Activated CD4-positive, alpha-beta T cell treated with anti-CD3 and anti-CD28 coated beads, Interleukin-2, amount 50 U/mL, for 48 hours (primary cell): ENCODE measurements around the gene MRNIP.
"Not testable (repeated sequence)": the region's sequence is repeated elsewhere in the genome, so short reads cannot be mapped to it uniquely, and the experiment has no call there.

ENCODE experiments used
- DNase-seq, 2 experiments: peaks; one replicate each; pipeline ENCODE4 v3.0.0-alpha.2; 2020

The MRNIP gene

DNA sequence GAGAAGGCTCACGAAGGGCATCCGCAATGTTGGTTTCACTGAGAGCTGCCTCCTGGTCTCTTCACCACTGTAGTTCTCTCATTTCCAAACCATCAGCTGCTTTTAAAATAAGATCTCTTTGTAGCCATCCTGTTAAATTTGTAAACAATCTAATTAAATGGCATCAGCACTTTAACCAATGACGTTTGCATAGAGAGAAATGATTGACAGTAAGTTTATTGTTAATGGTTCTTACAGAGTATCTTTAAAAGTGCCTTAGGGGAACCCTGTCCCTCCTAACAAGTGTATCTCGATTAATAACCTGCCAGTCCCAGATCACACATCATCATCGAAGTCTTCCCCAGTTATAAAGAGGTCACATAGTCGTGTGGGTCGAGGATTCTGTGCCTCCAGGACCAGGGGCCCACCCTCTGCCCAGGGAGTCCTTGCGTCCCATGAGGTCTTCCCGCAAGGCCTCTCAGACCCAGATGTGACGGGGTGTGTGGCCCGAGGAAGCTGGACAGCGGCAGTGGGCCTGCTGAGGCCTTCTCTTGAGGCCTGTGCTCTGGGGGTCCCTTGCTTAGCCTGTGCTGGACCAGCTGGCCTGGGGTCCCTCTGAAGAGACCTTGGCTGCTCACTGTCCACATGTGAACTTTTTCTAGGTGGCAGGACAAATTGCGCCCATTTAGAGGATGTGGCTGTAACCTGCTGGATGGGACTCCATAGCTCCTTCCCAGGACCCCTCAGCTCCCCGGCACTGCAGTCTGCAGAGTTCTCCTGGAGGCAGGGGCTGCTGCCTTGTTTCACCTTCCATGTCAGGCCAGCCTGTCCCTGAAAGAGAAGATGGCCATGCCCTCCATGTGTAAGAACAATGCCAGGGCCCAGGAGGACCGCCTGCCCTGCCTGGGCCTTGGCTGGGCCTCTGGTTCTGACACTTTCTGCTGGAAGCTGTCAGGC lies 21.3 kb downstream of the MRNIP start:
- no peak for DNase-seq

DNA sequence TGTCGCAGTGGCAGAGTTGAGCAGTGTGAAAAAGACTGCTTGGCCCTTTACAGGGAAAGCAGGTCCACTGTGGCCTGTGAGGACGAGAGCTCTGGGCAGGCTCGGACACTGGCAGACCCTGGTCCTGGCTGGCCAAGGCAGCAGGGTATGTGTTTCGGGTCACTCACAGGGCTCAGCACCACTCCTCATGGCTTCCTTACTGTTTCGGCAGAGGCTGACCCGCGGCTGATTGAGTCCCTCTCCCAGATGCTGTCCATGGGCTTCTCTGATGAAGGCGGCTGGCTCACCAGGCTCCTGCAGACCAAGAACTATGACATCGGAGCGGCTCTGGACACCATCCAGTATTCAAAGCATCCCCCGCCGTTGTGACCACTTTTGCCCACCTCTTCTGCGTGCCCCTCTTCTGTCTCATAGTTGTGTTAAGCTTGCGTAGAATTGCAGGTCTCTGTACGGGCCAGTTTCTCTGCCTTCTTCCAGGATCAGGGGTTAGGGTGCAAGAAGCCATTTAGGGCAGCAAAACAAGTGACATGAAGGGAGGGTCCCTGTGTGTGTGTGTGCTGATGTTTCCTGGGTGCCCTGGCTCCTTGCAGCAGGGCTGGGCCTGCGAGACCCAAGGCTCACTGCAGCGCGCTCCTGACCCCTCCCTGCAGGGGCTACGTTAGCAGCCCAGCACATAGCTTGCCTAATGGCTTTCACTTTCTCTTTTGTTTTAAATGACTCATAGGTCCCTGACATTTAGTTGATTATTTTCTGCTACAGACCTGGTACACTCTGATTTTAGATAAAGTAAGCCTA lies 22.2 kb downstream of the MRNIP start:
- peak; percentile 45 to 60 for DNase-seq

DNA sequence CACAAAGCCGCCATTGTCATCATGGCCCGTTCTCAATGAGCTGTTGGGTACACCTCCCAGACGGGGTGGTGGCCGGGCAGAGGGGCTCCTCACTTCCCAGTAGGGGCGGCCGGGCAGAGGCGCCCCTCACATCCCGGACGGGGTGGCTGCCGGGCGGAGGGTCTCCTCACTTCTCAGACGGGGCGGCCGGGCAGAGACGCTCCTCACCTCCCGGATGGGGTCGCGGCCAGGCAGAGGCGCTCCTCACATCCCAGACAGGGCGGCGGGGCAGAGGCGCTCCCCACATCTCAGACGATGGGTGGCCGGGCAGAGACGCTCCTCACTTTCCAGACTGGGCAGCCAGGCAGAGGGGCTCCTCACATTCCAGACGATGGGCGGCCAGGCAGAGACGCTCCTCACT lies 23.7 kb downstream of the MRNIP start:
- not testable (repeated sequence) for DNase-seq

DNA sequence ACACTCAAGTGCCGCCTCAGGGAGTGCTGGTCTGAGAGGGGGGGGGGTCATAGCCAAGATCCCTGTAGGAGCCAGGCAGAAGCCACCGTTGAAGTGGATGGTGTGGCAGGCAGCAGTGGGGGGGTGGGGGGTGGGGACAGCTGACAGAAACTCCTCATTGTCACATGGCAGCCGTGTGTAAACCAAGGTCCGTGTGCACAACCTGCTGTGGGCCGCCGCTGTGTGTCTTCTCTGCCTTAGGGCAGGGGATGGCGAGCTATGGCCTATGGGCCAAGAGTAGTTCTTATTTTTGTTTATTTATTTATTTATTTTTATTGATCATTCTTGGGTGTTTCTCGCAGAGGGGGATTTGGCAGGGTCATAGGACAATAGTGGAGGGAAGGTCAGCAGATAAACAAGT lies 24.5 kb downstream of the MRNIP start:
- DNase-seq, result no peak

DNA sequence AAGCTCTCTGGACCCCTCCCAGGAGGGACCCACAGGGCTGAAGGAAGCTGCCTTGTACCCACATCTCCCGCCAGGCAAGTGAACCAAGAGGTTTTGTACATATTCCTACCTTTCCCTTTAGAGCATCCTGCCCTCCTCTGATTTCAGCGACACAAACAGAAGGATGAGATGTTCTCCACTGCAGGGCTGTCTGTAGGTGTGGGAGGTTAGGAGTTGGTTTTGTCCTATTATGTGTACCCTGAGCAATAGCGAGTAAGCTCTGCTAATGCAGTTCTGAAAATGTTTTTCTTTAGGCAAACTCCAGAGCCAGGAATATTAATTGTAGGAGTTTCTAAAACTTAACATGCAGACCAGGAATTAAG lies 24.9 kb downstream of the MRNIP start:
- DNase-seq, result no peak

DNA sequence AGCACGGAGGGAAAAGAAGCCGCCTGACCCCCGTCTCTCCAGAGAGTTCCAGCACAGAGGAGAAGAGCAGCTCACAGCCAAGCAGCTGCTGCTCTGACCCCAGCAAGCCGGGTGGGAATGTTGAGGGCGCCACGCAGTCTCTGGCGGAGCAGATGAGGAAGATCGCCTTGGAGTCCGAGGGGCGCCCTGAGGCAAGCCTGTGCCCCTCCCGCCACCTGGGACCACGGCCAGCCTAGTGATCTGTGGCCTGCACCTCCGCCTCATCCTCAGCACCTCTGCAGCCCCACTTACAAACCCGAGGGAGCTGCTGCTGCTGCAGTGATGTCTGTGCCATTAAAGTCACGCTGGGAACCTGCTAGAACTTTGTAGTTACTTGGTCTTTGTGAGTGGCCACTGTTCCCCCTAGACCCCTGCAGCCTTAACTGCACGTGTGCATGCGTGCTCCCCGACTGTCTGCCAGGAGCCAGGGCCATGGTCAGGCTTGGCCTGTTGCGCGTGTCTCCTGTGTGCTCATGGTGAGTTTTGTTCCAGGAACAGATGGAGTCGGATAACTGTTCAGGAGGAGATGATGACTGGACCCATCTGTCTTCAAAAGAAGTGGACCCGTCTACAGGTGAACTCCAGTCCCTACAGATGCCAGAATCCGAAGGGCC lies 25.4 kb downstream of the MRNIP start:
- no peak for DNase-seq

DNA sequence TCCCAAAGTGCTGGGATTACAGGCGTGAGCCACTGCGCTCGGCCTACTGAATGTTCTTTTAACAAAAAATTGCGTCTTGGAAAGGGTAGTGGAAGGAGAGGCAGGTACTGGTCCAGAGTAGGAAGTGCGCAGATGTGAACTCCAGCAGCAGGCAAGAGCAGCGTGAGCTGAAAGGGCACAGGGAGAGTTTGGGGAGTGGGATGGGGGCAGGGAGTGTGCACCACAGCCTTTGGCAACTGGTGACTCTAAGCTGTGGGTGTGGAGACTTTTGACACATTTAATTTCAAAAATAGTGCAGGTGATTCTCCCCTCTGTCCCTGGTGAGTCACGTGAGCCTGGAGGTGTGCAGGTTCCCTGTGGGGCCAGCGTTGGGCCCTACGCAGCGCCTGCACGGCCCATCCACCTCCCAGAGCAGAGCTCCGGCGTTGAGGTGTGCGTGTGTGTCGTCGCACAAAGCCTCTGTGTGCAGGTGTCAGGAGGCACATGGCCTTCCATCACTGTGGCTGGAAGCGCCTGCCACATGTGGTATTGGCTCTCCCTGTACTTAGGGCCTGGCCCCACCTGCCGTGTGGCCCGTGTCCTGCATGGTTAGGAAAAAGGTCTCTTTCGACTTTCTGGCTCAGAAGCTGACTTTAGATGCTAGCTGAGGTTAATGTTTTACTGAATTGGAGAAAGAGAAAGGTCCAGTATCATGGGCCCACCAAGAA lies 26.4 kb downstream of the MRNIP start:
- no peak for DNase-seq

DNA sequence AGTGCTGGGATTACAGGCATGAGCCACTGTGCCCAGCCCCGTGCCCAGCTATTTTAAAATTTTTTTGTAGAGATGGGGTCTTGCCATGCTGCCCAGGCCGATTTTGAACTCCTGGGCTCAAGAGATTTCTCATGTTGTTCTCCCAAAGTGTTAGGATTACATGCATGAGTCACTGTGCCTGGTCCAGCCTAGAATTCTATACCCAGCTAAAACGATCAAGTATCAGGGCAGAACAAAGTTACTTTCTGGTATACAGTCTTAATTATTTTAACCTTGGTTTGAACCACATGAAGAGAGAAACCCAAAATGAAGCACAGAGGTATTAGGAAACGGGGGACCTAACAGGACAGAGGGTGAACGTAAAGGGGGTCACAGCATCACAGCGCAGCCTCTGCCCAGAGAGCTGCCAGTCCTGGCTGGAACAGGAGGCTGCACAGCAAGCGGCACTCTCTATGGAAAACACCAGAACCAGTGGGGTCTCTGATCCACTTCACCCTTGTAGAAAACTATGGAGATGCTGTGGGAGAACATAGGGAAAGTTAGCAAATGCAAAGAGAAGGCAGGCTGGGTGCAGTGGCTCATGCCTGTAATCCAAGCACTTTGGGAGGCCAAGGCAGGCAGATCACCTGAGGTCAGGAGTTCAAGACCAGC lies 27.7 kb downstream of the MRNIP start:
- no peak for DNase-seq

DNA sequence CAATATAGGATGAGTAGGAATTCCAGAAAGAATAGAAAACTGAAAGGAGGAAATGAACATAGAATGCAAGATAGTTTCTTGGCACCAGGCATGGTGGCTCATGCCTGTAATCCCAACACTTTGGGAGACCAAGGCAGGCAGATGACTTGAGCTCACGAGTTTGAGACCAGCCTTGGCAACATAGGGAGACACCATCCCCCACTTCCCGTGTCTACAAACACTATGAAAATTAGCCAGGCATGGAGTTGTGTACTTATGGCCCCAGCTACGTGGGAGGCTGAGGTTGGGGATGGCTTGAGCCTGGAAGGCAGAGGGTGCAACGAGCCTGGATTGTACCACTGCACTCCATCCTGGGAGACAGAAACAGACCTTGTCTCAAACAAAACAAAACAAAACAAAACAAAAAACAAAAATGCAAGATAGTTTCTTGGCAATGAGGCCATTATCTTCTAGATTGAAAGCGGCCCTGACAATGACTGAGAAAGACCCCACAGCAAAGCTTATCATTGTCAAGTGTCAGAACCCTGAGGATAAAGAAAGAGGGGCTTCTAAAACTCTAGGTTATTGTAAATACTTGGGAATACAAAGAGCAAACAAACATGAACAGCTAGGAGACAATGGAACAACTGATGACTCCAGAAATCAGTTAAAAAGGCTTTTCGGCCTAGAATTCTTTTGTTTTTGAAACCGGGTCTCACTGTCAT lies 28.7 kb downstream of the MRNIP start:
- no peak for DNase-seq

DNA sequence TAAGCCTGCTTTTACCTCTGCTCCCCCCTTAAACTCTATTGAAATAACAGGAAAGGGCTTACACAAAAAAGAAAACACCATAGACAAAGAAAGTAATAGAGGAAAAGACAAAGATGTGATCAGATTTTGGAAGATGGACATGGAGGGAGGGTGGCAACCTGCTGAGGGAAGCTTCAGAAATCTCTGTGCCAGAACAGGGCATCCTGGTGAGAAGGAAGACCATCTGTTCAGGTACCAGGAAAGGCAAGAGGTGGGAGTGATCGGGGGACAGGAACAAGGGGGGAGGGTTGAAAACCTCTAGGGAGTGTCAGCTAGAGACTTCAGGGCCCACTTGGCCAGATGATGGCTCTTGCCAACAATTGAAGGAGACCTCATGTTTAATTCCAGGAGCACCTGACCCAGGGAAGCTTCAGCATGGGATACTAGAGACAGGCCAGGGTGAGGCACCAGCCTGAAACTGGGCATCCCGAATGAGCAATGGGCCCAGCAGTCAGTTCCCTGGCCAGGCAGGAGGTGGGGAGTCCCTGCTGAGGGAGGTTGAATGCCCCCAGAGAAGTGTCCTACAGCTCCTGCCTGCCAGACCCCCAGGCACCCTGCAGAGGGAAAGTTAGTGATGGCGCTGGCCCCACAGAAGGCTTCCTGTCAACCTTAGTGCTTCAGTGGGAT lies 29.7 kb downstream of the MRNIP start:
- DNase-seq, result no peak

DNA sequence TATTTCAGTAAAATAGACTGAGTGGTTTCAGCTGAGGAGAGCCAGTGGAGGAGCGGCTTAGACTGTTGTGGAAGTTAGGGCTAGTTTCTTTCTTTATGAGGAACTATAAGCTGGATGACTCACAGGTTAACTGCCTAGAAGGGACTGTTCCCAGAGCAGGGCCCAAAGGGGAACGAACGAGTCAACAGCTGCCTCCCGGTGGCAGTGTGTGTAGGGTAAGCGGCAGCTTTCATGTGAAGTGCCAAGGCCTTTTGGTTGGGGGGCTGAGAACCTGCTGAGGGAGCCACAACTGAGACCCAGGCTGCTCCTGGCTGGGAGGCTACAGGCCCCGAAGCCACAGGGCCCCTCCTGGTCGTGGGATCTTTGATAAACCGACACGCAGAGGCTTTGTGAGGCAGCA lies 30.9 kb downstream of the MRNIP start:
- DNase-seq, result peak; percentile 63 to 67

DNA sequence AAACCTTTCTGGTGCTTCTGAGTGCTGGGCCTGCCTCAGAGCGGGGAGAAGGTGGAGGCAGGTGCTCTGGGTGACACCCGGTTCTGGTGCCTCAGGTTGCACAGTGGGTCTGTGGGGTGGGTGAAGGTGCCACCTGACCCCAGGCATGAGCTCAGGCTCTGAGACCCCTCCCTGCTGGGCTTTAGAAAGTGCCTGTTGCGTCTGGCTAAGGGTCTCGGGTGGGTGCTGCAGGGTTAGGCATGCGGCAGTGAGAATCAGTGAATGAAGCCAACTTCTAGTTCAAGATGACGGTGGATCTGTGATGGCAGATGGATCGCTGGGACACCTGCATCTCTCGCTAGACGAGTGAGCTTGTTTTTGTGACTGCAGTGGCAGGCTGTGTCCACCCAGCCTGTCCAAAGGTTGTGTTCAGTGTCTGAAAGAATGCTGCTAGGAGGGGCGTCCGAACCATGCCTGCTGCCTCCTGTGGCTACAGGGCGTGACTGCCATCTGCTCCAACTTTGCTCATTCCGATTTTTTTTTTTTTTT lies 32.9 kb downstream of the MRNIP start:
- DNase-seq, result no peak

DNA sequence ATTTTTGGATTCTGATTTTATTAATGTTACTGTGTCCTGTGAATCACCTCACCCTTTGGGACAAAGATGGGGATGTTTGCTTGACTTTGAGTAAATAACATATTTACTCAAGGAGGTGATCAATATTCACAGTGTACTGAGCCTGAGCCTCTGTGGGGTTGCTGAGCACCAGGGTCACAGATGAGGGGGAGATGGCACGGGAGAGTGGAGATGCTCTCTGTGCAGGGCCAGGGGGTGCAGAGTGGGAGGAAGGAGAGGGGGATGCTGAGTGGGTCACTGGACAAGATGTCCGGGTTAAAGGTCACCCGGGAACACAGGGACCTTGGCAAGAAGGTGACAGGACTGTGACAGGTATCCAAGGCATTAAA lies 33.9 kb downstream of the MRNIP start:
- DNase-seq, result no peak

DNA sequence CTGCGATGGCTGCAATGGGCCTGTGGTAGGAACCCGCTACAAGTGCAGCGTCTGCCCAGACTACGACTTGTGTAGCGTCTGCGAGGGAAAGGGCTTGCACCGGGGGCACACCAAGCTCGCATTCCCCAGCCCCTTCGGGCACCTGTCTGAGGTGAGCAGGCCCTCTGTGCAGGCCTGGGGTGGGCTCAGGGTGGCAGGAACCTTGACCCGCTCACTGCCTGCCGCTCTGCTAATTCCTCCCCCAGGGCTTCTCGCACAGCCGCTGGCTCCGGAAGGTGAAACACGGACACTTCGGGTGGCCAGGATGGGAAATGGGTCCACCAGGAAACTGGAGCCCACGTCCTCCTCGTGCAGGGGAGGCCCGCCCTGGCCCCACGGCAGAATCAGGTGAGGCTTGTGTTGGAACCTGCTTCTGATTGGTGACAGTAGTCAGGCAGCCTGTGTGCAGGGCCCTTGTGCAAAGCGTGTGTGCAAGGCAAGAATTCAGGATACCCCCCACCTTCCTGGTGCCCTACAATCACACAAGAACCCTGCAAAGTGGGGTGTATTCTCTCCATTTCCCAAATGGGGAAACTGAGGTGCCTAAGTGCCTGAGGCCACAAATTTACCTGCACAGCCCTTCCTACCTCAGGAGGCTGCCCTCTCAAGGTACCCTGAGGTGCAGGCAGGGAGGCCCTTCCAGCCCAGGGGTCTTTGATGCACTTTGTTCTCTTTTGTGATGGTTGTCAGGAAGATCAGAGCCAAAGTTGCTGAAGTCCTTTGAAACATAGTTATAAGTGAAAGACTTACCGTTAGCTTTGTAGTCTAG lies 34.5 kb downstream of the MRNIP start:
- no peak for DNase-seq

DNA sequence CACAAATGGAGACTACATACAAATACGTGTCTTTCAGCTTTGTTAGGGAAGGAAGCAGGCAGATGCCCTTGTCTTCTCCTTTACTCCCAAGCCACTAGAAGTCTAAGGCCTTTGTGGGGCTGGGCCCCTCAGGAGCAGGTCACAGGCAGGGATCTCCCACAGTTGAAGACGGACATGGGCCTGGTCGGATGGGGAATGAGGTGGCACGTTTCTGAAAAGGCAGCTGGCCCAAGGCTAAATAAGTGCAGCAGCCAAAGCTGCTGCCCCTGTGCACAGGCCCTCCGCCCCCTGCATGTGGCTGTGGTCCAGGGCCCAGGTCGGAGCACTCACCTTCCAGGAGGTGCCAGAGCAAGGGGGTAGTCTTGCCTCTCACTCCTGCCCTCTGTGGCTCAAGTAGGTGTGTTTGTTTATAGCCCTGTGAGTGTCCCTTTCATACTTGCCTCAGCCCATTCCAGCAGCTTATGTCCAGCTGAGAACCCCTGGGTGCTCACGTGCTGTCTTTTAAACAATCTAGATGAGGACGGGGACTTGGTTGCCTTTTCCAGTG lies 36.1 kb downstream of the MRNIP start:
- DNase-seq, result no peak

DNA sequence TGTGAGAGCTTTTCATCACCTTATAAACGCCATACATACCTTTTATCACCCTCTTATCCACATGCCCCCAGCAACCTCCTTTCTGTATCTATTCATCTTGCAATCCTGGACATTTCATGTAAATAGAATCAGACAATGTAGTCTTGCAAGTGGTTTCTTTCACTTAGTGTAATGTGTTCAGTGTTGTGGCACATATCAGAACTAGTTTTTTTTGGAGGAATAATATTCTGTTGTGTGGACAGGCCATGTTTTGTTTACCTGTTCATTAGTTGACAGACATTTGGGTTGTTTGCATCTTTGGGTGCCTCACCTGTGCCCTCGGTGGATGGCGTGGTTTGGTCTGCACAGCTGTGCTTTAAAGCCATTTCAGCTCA lies 36.6 kb downstream of the MRNIP start:
- no peak for DNase-seq

DNA sequence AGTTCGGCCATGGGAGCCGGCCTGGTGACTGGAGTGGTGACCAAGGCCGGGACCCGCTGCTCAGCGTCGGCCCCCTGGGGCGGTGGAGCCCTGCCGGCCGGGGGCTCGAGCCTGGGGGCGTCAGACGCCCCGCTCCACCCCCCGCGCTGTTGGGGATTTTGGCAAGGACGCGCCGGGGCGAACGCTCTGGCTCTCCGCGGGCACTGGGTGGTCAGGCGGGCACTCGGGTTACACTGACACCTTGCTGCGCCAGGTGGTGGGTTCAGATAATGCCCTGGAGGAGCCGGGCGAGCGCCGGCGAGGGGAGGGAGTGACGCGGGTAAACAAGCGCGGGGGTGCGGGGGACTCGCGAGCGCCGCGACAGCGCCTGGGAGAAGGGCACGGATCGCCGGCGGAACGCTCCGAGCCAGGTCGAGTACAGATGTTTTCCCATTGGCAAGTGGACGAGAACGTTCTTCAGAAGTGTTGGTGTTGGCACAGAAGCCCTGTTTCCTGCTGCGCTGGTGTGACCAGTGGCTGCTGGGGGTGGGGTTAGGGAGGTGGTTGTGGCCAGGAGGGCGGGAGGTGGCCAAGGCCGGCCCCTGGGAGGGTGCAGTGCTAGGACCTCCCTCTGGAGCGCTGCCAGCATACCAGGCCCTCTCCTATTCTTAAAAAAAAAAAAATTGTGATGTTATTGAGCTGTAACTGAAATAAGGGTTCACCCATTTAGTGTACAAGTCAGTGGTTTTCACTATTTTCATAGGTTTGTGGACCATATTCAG lies 37.1 kb downstream of the MRNIP start:
- DNase-seq, result peak; percentile 88 to 92

DNA sequence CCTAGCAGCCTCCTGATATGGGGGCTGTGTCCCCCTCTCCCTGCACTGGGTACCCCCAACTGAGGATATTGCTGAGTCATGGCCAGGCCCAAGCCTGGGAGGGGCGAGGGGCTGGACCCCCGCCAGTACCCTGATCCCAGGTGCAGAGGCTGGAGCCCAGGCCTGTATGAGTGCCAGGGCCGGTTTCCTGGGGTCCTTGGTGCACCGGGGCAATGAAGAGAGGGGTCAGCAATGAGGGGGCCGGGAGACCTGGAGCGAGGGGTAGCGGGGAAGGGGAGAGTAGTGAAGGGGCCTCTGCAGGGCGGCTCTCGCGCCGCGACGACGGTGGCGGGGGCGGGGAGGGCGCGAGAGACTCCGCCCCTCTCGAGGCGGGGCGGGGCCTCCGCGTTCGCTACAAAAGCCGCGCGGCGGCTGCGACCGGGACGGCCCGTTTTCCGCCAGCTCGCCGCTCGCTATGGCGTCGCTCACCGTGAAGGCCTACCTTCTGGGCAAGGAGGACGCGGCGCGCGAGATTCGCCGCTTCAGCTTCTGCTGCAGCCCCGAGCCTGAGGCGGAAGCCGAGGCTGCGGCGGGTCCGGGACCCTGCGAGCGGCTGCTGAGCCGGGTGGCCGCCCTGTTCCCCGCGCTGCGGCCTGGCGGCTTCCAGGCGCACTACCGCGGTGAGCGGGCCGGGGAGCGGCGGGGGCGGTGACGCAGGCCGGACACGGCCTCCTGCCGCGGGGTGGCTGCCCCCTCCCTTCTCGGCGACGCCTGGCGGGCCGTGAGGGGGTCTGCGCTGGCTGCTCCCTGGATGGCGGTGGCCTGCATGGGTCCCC lies 37.9 kb downstream of the MRNIP start, which contains the start of gene SQSTM1:
Gene SQSTM1 (plus strand): TSS at position 423 of the 815 bp plus-strand sequence. CDS start 32 bp downstream, at position 455.
- DNase-seq, result peak; percentile 77 to 81
